Pancreas (tissue), 10 donors: ENCODE measurements around the gene PMPCA. TPM values are rescaled to one million over a fixed set of nuclear protein-coding genes. Genes with fewer than 3 reads are reported as not detected.

Source experiments
- ATAC-seq, 4 donors: fragments of 200-7000 bp; cut with Tn5 transposase; one replicate each; pipeline versions ENCODE4 v1.8.0 to v1.9.1; 2020; ENCODE audit warnings: mild to moderate bottlenecking in 4 of 4, moderate library complexity in 4 of 4
- DNase-seq, 6 donors: peaks; one replicate each; pipeline ENCODE4 v3.0.0-alpha.2; 2020
- FAIRE-seq: peaks from 2 replicates; lab custom pipeline; 2012; peaks lifted over from hg19 to GRCh38; lab: Jason Lieb, UNC
- H3K27ac ChIP-seq, 4 donors: fragments of 200-600 bp; sonication (generic); 1 replicate in 3 of 4; 2 replicates in 1 of 4; pipeline versions ENCODE4 v1.5.0 to v1.8.0; 2020
- H3K27me3 ChIP-seq, 4 donors: fragments of 200-600 bp; one replicate each; pipeline ENCODE4 v1.8.0; 2021
- H3K36me3 ChIP-seq, 3 donors: fragments of 200-600 bp; sonication (generic) in 1 of 3; one replicate each; pipeline versions ENCODE4 v1.5.0 to v1.8.0; 2020 to 2021
- H3K4me1 ChIP-seq, 3 donors: fragments of 200-600 bp; one replicate each; pipeline ENCODE4 v1.8.0; 2021
- H3K4me3 ChIP-seq, 4 donors: fragments of 200-600 bp; sonication (generic) in 2 of 4; one replicate each; pipeline versions ENCODE4 v1.5.0 to v1.8.0; 2020 to 2021
- H3K9me3 ChIP-seq, 4 donors: fragments of 200-600 bp; one replicate each; pipeline ENCODE4 v1.8.0; 2021
- CTCF ChIP-seq, 4 donors: fragments of 200-600 bp; sonication (generic) in 3 of 4; IDR thresholded peaks; one replicate each; pipeline versions ENCODE4 v1.5.0 to v1.8.0; 2021; ENCODE audit warnings: antibody characterized with exemption in 4 of 4
- WGBS, 2 donors: extraction: QIAGEN DNeasy Blood & Tissue Kit; methylation state at CpG; one replicate each; pipeline ENCODE4 v1.1.7; 2013; 5-methylcytosine and 5-hydroxymethylcytosine counted together
- intact Hi-C, 3 donors: fragments of 100-400 bp; cut with DNase I; formaldehyde crosslinking; loops; one replicate each; pipeline versions ENCODE4 v1.11.1 to v1.14.2; 2022
- polyA plus RNA-seq, 2 donors: library from polyadenylated mRNA; stranded (reverse); fragments of 200-250 nt; gene quantifications; one replicate each; pipeline ENCODE4 v1.2.3, GENCODE V29; 2013
- total RNA-seq, 6 donors: library from RNA; stranded (reverse); fragmentation: NEBNext Ultra II Directional in 4 of 6; extraction: Animal tissue kit (Norgen Biotek cat#: 25700) in 4 of 6; gene quantifications; one replicate each; pipeline versions ENCODE4 v1.2.1 to v1.2.4, GENCODE V29; 2021 to 2023
- donor health status: healthy with polysubstance abuse.
- donor health status: DM: no; HTN: no; CAD: no; lungs with moderate emphysema.
- donor health status: DM: no; HTN: no; CAD: no.
- donor health status: control.
- donor health status: control.
- donor health status: Bipolar disorder and iron deficiency.
- donor health status: DM: yes; HTN: yes; CAD: no.
- donor health status: DM: no; HTN: no; CAD: no.
- donor health status: DM: no; HTN: no; CAD: no.
- donor health status: DM: yes; HTN: yes; CAD: no.

The PMPCA gene
- total and polyA plus RNA-seq, 8 donors = 16.3 to 51.4 (median 19.5) TPM

- no peaks in the 10 kb centered on the region for H3K27me3 ChIP-seq
- DNase-seq = peak in 1 of 6 donors; percentile 39
- ATAC-seq = no peak
- intact Hi-C loops = no loop called here
- no peaks in the 10 kb centered on the region for H3K9me3 ChIP-seq
- H3K36me3 ChIP-seq = no peaks in the 10 kb centered on the region
- H3K4me3 ChIP-seq = no peak overlapping the region
- WGBS, 2 donors = 94% methylated on average over 53 to 54 of the region's 54 CpGs
- H3K4me1 ChIP-seq = peaks cover 0 to 10% (median 4%) of the 10 kb centered on the region in 3 donors
- H3K27ac ChIP-seq = no peak overlapping the region
- FAIRE-seq = no peak
- no peak for TF ChIP-seq CTCF (IDR thresholded peaks at IDR 0.05)
These were observed 39.5 kb upstream of the PMPCA start for GRCh38 chr9:136370687-136371532.

- Histone ChIP-seq H3K27ac (no peak overlapping the region), H3K4me1 (peaks cover 0 to 10% (median 4%) of the 10 kb centered on the region in 3 donors), H3K36me3 (no peaks in the 10 kb centered on the region), H3K27me3 (no peaks in the 10 kb centered on the region), H3K9me3 (no peaks in the 10 kb centered on the region), H3K4me3 (no peak overlapping the region)
- 89 to 94% methylated on average over 13 of the region's 13 CpGs for WGBS, 2 donors
- no peak for TF ChIP-seq CTCF (IDR thresholded peaks at IDR 0.05)
- intact Hi-C loops = no loop called here
- no peak for ATAC-seq
- FAIRE-seq = no peak
- peak in 1 of 6 donors; percentile 49 for DNase-seq
These were observed 39.0 kb upstream of the PMPCA start for GRCh38 chr9:136371533-136371880.

- intact Hi-C loops = no loop called here
- no peaks in the 10 kb centered on the region for H3K27me3 ChIP-seq
- peaks cover 0 to 10% (median 4%) of the 10 kb centered on the region in 3 donors for H3K4me1 ChIP-seq
- H3K4me3 ChIP-seq = no peak overlapping the region
- peak in 1 of 6 donors; percentile 40 for DNase-seq
- 91 to 96% methylated on average over 21 of the region's 21 CpGs for WGBS, 2 donors
- peak overlapping the region in 2 of 4 donors; percentile 37 to 39 for H3K27ac ChIP-seq
- FAIRE-seq = no peak
- H3K36me3 ChIP-seq = no peaks in the 10 kb centered on the region
- no peaks in the 10 kb centered on the region for H3K9me3 ChIP-seq
- TF ChIP-seq CTCF (IDR thresholded peaks at IDR 0.05) = no peak
- ATAC-seq = no peak
These were observed 38.5 kb upstream of the PMPCA start for GRCh38 chr9:136372006-136372405.

GRCh38 chr9:136372561-136373299, 37.7 kb upstream of the PMPCA start:
- H3K4me1 ChIP-seq = peaks cover 0 to 10% (median 4%) of the 10 kb centered on the region in 3 donors
- 51 to 57% methylated on average over 20 to 21 of the region's 21 CpGs for WGBS, 2 donors
- no peaks in the 10 kb centered on the region for H3K36me3 ChIP-seq
- no peak for FAIRE-seq
- peak; percentile 44 to 83 (median 70) for ATAC-seq
- no peaks in the 10 kb centered on the region for H3K27me3 ChIP-seq
- no peak for TF ChIP-seq CTCF (IDR thresholded peaks at IDR 0.05)
- H3K9me3 ChIP-seq = no peaks in the 10 kb centered on the region
- intact Hi-C loops = no loop called here
- H3K4me3 ChIP-seq = peak overlapping the region in 1 of 4 donors; percentile 29
- H3K27ac ChIP-seq = peak overlapping the region in 2 of 4 donors; percentile 37 to 39
- DNase-seq = peak in 4 of 6 donors; percentile 52 to 64 (median 58)
